GM19467 (cell line): ENCODE data around the gene FNBP1L.

Source experiments
- ATAC-seq: cut with Tn5 transposase; IDR thresholded peaks from one replicate; pipeline ENCODE4 v1.9.1; 2021; ENCODE audit warnings: mild to moderate bottlenecking, moderate library complexity; ENCODE audit not compliant: unreplicated experiment

The FNBP1L gene

DNA sequence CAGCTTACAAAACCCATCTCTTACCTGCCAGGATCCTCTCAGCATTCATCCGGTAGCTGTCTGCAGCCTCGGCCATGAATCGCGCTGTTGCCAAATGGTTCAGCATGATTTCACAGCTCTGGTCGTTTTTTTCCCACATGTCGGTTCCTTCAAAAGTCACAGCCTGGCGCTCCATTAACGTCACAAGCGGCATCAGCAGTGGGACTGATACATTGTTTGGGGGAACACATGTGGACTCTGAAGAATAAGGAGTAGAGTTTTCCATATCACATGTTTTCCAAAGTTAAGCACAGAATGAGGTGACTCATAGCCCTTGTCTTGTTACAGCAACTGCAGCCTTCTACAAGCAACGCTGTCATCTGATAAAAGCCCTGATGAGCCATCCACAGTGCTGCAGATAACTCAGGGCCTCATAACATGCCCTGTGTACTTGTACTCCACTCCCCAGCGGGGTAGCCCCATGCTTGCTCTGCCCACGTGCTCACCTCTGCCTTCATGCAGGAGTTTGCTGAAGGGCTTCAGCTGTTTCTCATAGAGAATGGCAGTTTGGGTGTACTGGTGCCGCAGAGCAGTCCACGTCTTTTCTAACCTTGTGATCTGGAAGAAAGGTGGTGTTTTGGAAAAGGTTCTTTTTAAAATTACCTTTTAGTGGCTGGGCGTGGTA is 119.5 kb downstream of the FNBP1L start:
- ATAC-seq = no peak

DNA sequence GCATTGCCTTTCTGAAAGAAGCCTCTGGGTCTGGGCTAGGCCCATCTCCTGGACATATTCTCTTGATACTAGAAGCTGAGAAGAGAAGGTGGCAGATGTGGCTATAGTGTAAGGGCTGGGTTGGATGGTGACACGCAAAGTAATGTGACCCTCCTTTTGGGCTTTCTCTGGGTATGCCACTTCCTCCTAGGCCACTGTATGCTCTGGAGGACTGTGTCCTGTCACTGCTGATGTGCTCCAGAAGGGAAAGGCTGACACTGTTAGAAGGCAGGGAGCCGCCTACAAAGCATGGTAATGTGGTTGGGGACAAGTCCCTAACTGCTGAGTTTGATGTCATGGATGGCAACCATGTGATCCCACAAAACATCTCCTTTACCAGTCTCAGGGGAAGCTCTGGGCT is 121.6 kb downstream of the FNBP1L start:
- no peak for ATAC-seq

DNA sequence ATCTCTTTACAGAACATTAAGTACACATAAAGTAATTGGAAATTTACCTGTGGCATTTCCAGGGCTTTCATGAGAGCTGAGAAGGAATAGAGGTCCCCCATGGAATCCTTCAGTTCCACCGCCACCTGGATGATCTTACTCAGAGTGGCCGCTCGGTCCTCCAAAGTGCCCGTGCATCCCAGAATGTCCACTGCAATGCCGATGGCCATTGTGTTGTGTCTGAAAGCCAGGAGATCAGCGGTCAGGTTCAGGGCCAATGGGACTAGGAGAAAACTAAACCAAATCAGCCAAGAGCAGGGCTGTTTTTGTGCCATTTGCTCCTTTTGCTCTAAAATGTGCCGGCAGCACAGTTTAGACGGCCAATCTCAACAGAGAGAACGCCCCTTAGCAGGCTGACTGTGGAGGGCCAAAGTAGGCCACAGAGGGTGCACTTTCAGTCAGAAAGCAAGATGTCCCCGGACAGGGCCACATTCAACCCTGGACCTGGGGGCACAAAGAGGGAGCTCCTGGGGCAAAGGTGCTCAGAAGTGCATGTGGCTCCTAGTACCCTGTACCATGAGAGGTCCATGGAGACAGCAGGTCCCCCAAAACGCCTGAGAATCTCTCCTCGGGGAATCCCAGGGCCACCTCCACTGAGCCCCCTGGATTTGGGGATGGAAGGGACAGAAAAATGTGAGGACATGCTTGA is 123.8 kb downstream of the FNBP1L start:
- ATAC-seq = no peak

DNA sequence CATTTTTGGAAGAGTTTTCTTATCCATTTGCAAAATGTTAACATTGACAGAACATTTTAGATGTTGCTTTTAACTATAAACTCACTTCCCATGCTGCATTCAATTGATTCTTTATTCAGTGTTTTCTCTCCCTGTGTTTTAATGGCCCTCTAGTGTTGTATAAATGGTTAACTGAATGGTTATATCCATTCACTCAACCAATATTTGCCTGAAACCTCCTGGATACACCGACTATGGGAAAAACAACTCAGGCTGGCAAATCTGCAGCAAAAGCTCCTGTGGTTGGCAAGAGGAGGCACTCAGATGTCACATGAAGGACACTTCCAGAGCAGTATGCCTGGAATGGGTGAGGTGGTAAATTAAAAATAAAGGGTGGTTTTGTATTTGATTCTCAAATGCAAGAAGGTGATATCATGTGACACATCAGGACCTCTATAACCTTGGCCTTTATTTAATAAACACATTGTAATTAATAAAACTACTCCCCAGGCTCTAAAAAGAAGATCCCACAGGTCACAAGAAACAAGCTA is 126.1 kb downstream of the FNBP1L start:
- no peak for ATAC-seq

DNA sequence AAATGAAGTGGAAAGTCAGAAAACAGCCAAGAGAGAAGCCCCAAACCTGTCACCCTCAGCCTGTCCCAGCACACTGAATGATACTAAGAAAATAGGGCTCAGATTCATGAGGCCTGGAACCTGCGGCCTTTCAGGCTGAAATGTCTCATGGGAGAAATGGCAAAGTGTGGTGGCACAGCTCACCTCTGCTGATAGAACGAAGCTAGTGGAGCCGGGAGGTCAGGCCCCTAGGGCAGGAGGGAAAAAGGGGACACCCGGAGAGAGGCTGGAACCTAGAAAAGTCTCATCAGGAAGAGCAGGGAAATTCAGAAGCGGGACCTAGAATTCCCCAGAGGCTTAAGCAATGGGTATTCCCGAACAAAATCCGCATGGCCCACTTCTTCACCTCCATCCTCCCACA is 126.6 kb downstream of the FNBP1L start:
- ATAC-seq = no peak

DNA sequence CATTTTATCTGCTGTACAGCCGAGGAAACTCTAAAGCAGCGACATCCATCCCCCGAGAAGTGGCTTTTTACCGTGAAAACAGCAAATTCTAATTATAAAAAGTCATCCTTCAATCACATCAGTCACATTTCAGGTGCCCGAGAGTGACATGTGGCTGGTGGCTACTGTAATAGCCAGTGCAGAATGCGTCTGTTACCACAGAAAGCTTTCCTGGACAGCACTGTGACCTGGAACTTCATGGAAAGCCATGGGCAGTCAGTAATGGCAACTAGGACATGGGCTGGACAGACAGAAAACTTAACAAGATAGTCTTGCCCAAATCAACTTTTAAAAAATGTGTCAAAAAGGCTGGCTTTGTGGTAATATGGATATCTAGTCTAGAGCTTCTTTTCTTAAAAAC is 127.1 kb downstream of the FNBP1L start:
- ATAC-seq = no peak

DNA sequence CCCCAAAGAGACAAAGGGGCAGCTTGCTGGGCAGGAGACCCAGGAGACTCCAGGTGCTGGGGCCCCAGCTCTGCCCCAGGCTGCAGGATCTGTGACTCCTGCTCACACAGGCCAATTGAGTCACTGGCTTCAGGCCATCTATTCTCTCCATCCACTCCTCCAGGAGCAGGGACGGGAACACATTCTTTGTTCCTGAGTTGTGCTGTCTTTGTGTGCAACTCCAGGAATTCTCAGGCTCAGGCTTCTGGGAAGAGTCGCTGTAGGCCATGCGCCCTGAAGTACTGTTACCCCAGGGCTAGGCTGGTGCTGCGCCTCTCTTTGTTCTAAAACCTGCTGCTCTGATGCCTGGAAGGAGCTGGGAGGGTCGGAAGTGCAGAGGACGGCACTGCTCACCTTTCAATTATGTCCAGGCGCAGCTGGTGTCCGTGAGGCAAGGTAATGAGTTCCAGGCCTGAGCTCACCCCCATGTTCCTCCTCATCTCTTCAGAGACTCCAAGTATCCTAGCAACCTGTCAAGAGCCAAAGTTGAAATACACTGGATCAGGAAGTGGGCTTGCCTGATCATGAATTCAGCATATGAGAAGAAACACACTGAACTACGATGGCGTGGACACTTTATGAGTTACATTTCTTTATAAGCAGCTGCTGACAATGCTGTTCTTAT is 127.8 kb downstream of the FNBP1L start:
- ATAC-seq = no peak

DNA sequence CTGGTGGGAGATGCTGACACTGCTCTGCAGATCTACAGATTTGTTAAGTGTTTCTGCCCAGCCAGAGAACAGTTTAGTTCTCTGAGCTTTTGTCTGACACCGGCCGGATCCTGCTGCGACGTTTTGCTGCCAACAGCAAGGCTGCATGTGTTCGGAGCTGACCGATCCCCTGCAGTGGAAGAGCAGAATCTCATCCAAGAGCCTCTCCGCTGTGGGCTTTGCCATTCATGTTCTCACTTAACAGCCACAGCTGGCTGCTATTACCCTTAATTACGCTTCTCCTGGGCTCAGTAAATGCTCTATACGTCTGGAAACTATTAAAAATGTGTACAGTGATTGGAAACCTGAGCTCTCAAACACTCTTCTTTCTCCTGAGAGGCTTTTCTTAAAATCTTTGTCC is 128.4 kb downstream of the FNBP1L start:
- ATAC-seq = no peak

DNA sequence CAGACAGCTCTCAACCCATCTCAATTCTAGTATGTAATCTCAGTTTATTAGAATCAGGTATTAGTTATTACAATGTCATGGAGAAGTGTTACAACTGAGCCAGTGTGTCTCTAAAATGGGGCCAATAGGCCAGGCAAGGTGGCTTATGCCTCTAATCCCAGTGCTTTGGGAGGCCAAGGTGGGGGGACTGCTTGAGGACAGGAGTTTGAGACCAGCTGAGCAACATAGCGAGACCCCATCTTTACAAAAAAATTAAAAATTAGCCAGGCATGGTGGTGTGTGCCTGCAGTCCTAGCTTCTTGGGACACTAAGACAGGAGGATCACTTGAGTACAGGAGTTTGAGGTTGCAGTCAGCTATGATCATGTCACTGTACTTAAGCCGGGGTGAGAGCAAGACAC is 128.8 kb downstream of the FNBP1L start:
- ATAC-seq = no peak

DNA sequence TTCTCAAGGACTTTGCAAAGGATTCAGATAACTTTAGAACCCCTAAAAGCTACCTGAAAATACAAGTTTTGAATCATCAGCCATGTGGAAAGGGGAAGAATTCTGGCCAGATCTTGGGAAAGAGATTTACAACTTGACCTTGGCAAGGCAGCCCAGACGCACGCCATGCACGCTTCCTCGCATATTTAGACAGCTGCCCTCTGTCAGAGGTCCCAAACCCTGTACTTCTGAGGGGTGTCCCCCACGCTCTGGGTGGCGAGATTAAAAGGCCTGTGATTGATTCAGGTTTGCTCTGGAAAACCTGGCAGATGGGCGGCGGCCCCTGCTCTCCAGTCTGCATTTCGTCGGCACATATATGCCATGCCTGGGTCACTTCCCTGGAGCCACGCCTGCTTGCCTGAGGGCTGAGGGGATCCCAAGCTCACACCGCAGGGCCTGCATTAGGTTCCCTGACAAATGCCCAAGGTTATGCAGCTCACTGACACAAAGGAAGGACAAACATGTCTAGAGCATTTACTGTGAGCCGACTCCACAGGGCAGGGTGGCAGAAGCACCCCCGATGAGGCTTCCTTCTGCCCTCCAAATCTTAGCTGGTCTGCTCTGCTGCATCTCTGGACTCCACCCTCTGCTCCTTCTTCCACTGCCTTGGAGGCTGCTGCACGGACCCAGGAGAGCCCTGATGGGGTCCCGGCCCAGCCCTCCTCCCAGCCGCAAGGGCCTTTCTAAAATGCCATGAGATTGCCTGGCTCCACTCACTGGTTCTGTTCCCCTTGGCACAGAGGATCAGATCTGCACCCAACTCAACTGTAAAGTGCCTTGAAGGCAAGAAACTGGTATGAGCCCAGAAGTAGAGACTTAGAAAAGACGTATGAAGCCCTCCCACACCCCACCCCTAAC is 129.9 kb downstream of the FNBP1L start:
- ATAC-seq = no peak

DNA sequence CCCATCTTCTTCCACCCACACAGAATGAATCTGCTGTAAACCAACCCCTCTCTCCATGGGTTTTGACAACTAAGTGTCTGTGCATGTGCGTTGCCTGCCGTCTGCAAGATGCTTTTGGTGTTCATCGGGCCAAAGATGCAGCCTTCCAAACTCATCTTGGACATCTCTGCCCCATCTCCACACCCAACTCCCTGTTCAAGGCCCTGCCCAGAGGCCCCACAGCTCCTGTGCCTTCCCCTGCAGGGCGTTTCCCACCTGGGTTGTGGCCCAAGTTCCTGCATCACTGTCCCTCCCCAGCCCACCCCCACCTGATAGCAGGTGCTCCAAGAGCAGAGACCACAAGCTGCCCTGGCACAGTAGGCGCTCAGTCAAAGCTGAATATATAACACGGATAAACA is 130.5 kb downstream of the FNBP1L start:
- no peak for ATAC-seq

DNA sequence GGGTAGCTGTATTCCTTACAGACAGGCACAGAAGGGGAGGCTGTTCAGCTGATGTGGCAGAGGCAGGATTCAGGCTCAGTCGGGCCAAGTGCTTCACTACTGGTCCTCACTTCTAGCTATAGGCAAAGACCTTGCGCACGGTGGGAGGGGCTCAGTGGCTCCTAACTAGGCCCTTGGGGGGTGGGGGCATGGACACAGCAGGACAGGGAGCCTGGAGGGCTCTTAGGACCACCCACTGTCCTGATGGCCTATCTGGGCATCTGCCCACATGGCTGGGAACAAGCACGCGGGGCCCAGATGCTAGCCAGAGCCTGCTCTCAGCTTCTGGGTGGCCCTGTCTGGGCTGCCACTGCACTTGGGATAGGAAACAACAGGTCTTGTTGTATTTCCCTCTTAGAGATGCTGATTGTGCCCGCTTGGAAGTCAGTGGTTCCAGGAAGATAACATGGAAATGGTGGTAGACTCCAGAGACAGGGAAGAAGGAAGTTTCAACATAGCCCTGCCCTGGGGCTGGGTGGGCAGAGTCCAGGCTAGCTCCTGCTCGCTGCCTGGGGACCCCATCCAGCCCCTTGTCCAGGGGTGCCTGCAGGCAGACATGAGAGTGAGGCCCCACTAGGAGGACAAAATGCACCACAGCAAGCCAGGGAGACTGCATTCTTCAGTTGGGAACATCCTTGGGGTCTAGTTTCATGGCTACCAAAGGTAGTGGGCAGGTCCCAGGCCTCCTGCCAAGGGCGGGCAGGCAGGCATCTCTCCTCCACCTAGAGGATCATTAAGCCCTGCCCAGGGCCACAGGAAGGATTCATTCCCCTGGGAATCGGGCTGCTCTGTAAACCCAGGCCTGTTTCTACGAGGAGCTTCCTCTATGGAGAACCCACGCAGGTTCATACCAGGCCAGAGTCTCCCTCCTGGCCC is 131.2 kb downstream of the FNBP1L start:
- no peak for ATAC-seq

DNA sequence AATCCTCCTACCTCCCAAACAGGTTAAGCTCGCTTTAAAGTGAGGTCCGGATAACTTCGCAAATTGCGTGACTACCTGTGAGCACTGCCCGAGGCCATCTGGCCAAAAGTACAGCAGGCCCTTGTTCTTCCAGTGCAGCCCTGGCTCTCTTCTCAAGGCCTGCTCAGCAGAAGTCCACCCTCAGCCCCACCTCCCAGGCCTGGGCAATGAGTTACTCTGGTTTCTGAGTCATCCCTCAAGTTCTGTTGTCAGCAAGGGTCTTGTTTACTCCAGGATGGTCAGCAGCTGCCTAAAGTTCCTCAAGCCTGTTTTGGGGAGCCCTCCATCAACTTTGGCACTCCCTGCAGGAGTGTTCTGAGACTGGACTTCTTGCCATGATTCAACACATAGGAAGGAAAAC is 132.0 kb downstream of the FNBP1L start:
- ATAC-seq = no peak

DNA sequence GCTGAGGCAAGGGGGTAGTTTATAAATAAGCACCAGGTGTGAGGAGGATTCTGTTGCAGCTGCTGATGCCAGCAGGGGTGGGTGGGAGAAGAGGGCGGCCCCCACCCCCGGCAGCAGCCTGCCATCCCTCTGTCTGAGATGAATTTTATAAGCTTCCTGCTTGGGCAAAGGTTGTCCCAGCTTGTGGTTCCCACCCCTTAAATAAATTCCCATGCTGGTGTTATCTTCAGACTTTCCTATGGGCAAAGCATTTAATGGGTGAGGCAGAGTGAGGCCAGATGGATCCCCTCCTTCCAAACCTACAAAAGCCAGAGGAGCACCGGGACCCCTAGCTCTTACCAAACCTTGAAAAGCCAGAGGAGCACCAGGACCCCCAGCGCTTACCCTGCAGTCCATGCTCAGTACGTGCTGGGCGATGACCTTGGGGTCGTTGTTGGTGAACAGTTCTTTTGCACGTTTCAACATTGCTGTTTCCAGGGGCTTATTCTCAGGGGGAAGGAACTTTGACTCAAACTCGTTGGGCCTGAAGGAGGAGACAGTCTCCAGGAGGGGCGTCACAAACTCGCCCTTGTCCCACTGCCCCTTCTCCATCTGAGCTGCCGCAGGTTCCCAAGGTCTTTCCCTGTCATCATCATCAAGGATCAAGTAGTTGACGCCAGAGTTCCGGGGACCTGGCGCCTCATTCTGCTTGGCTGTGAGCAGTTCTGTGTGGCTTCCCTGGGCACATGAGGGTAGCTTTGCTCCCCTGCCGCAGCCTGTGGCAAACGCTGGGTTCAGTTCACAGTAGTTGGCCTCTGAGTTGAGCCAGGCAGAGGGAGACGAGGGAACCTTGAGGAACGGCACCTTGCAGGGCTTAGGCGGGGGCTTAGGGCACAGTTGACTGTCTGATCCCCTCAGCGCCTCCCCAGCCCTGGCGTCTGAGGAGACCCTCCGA is 134.3 kb downstream of the FNBP1L start:
- no peak for ATAC-seq

DNA sequence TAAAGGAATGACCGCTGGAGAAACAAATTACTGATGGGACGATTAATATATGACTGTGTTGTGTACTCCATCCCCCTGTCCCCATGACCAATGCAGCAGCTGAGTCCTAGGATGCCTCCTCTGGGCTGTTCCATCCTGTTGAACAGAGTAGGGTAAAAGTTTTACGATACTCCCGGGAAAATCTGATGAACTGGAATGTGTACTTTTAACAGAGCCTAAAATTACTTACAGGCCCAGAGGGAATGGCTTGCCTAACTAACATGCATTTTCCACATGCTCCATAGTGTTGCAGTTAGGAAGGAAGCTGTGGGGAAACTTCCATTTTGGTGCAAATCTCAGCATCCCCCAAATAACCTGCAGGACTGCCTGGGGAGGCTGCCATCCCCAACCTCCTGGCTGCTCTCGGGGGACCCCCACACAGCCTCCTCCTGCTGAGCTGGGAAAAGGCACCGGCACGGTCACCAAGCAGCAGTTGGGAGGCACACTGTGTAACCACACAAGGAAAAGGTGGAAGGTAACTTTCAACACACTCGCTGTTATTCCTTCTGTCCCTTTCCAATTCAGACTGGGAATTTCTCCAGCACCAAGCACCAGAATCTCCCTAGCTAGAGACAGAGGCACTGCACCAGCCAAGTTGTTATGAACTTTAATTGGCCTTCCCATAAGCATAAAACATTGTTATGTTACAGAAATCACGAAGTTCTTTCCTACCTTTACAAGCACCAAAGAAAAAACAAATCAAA is 136.5 kb downstream of the FNBP1L start:
- ATAC-seq = no peak

DNA sequence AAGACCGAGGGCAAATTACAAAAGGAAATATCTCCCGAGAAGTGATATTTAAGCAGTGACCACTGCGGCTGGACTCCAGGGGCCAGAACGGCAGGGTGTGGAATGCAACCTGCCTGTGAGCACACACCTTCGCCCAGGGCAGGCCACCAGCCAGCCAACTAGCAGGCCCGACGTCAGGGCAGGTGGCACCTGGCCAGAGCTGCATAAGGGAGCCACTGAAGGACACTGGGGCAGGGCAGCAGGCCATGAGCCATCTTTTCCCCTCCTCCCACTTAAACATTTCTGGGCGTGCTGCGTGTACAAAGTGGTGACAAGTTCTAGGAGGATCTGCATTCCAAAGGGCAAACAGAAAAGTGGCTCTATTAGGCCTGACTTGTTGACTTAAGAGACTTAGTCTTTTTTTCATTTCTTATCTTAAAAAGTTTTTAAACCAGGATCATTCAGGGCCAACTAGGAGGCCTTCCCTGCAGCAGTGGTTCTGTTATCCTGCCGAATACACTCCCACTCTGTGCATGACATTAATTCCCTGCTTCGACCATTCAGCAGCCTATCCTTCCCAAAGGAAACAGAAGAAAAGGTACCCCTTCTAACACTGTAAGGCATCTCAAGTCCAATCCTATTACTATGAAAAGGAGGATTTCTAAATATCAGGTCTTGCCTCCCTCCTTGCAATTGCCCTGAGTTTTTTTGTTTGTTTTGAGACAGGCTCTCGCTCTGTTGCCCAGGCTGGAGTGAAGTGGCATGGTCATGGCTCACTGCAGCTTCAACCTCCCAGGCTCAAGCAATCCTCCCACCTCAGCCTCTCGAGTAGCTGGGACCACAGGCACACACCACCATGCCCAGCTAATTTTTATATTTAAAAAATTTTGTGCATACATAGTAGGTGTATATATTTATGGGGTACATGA is 137.4 kb downstream of the FNBP1L start:
- no peak for ATAC-seq

DNA sequence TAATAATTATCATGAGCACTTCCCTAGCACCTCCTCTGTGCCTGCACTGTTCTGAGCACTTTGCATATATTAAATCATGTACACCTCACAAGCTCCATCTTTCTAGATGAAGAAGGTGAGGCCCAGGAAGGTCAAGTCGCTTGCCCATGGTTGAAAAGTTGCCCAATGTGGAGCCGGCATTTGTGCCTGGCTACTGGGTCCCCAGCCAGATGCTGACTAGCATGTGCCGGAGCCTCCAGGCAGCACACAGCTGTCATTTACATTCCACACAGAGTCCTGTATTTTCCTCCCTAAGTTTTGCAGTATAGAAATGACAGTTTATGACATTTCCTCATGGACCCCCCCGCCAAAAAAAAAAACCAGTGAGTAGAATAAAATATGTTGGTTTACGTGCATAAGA is 139.4 kb downstream of the FNBP1L start:
- ATAC-seq = no peak
